SKM-1 treated with dmso at 0.1 percent for 144 hours (cell line): ENCODE results near the gene CTNND2.

ENCODE experiments used
- DNase-seq: peaks from one replicate; lab custom pipeline; 2025; ENCODE audit not compliant: unreplicated experiment; lab: John Stamatoyannopoulos, UW

Gene CTNND2

GRCh38 chr5:11197726-11198125, 706.5 kb downstream of the CTNND2 start:
- no peak for DNase-seq

GRCh38 chr5:11191673-11192072, 712.6 kb downstream of the CTNND2 start:
- DNase-seq = no peak

GRCh38 chr5:11182441-11183080, 721.7 kb downstream of the CTNND2 start:
- peak; percentile 17 for DNase-seq

GRCh38 chr5:11181940-11182339, 722.3 kb downstream of the CTNND2 start:
- no peak for DNase-seq

GRCh38 chr5:11180890-11181289, 723.4 kb downstream of the CTNND2 start:
- DNase-seq = no peak

GRCh38 chr5:11177999-11178711, 726.1 kb downstream of the CTNND2 start:
- no peak for DNase-seq

GRCh38 chr5:11174591-11174990, 729.7 kb downstream of the CTNND2 start:
- no peak for DNase-seq

GRCh38 chr5:11172484-11172883, 731.8 kb downstream of the CTNND2 start:
- no peak for DNase-seq

- no peak for DNase-seq
Measured at GRCh38 chr5:11171236-11171635, 733.0 kb downstream of the CTNND2 start.

GRCh38 chr5:11166923-11167322, 737.3 kb downstream of the CTNND2 start:
- DNase-seq = peak; percentile 0

- no peak for DNase-seq
Measured at GRCh38 chr5:11164531-11165294, 739.5 kb downstream of the CTNND2 start.

- DNase-seq = no peak
Measured at GRCh38 chr5:11157132-11157531, 747.1 kb downstream of the CTNND2 start.

- no peak for DNase-seq
Measured at GRCh38 chr5:11153670-11154382, 750.4 kb downstream of the CTNND2 start.

- no peak for DNase-seq
Measured at GRCh38 chr5:11152368-11152767, 751.9 kb downstream of the CTNND2 start.

GRCh38 chr5:11150976-11151375, 753.3 kb downstream of the CTNND2 start:
- no peak for DNase-seq

GRCh38 chr5:11148810-11149539, 755.3 kb downstream of the CTNND2 start:
- no peak for DNase-seq

- no peak for DNase-seq
Measured at GRCh38 chr5:11146171-11146570, 758.1 kb downstream of the CTNND2 start.

- no peak for DNase-seq
Measured at GRCh38 chr5:11143456-11144267, 760.6 kb downstream of the CTNND2 start.

GRCh38 chr5:11139217-11139865, 764.9 kb downstream of the CTNND2 start:
- no peak for DNase-seq
